ENCODE data around the gene ZDHHC8.
A peak's percentile ranks its signal among the peaks of the same experiment; 100 is the strongest.

The ZDHHC8 gene, protein sequence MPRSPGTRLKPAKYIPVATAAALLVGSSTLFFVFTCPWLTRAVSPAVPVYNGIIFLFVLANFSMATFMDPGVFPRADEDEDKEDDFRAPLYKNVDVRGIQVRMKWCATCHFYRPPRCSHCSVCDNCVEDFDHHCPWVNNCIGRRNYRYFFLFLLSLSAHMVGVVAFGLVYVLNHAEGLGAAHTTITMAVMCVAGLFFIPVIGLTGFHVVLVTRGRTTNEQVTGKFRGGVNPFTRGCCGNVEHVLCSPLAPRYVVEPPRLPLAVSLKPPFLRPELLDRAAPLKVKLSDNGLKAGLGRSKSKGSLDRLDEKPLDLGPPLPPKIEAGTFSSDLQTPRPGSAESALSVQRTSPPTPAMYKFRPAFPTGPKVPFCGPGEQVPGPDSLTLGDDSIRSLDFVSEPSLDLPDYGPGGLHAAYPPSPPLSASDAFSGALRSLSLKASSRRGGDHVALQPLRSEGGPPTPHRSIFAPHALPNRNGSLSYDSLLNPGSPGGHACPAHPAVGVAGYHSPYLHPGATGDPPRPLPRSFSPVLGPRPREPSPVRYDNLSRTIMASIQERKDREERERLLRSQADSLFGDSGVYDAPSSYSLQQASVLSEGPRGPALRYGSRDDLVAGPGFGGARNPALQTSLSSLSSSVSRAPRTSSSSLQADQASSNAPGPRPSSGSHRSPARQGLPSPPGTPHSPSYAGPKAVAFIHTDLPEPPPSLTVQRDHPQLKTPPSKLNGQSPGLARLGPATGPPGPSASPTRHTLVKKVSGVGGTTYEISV

DNA sequence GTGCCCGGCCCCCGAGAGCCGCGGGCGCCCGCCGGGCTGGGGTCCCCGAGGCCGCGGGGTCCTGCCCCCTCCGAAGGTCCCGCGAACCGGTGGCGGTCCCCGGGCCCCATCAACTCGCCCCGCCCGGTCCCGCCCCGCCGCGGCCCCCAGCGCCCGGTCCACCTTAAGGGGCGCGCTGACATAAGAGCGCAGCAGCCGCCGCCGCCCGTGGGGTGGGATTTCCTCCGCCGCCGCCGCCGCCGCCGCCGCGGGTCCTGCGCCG is at the start of gene ZDHHC8:
TSS of gene ZDHHC8 (plus strand) at position 208 of the 262 bp plus-strand sequence. CDS start 144 bp downstream, outside the sequence.
- DNase-seq, result peak in 1 of 2 donors; percentile 42

DNA sequence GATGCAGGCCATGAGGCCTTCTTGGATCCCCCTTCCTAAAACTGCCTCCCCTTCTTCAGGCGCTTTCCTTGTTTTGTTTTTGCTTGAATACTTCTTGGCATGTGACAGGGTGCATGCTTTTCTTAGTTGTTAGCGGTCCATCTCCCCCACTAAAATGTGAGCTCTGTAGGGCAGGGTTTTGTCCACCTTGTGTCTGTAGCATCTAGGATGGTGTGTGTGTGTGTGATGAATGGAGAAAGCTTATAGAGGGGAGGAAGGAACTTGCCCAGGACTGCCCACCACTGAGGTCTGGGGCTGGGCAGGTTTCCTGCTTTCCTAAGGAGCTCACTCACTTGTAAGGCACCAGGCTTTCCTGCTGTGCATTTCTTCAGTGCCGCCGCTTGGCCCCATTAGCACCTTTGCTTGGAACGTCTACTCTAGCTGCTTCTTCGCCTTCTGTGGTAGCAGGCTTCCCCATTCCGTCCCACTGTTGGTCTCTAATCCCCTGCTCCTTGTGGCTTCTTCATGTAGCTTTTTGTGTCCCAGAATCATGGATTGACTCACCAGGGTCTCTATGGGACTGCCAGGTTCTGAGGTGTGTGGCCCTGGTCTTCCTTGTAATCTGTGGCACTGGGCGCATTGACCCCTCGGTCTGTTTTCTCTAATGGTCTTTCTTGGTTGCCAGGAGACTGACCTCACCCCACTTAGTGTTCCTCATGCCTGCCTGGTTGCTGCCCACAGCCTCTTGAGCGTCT is 48.3 kb upstream of the ZDHHC8 start:
- DNase-seq, result no peak

DNA sequence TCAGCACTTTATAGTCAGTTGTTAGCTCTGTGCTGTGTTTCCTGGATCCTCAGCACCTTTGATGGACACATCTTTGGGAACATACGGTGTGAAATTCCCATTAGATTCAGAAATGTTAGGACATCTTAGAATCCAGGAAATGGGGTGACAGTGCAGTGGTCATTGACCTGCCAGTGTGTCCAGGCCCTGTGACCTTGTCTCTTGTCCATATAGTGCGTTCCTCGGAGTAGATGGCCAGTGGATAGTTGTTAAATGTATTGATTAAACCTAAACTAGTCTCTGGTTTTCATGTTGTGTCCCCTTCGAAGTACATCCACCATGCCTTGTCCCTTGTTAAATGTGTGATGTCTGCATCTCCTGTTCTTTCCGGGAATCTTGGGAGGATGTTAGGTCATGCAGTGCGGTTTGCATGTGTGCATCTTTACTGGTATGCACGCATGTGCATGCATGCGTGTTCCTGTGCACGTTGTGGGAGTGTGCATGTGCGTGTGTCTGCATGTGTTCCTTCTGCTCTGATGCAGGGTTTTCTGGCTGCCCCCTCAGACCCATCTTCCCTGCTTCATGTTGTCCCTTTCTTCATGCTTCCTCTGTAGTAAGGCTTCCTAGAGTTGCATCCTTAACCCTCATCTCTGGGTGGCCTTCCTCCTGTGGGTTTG is 47.6 kb upstream of the ZDHHC8 start:
- DNase-seq, result no peak

DNA sequence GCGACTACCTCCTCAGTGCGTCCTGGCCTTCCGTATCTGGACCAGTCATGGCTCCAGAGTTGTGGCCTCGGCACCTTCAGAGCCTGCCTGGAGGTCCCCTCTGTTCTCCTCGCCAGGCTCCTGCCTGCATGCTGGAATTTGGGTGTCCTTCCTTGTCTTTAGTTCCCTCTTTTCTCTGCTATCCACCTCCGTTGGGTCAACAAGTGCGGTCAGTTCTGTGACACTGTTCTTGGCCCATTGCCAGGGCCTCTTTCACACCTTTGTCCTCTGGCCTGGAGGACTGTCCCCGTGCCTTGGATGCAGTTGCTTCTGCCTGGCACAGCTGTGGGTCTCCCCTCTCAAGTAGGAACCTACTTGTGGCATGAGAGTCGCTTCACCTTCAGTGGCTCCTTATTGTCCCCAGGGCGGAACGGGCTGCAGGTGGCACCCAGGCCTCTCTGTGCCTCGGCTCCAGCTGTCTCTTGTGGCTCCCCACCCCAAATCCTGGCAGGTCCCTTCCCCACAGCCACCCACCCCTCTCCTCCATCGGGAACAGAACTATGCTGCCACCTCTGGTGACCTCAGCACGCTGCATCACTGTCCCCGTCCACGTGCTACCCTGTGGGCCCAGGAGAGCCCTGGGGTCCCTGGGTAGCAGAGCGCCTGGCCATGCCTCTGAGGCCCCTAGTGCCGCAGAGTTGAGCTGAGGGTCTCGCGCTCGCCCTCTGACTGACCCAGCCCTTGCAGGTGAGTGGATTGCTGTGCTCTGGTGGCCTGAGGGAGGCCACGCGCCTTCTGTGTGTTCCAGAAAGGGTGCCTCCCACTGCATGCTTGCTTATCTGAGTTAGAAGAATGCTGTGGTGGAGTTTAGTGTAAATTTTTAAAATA is 46.8 kb upstream of the ZDHHC8 start:
- DNase-seq, result no peak

DNA sequence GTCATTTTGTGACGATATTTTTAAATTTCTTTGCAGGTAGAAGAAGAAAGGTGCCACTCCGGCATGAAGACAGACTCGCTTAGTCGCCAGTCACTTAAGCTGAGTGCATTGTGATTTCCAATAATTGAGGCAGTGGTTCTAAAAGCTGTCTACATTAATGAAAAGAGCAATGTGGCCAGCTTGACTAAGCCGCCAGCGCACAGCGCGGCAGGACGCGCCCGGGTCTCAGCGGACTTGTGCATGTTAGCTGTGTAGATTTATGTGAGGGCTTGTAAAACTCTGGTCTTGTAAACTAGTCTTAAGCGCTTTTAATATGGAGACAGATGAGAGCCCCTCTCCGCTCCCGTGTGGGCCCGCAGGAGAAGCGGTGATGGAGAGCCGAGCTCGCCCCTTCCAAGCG is 46.0 kb upstream of the ZDHHC8 start:
- DNase-seq, result no peak

DNA sequence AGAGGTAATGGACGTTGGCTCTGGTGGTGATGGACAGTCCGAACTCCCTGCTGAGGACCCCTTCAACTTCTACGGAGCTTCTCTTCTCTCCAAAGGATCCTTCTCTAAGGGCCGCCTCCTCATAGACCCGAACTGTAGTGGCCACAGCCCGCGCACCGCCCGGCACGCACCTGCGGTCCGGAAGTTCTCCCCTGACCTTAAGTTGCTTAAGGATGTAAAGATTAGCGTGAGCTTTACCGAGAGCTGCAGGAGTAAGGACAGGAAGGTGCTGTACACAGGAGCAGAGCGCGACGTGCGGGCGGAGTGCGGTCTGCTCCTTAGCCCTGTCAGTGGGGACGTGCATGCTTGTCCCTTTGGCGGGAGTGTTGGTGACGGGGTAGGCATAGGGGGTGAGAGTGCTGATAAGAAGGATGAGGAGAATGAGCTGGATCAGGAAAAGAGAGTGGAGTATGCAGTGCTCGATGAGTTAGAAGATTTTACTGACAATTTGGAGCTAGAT is 45.5 kb upstream of the ZDHHC8 start:
- no peak for DNase-seq

DNA sequence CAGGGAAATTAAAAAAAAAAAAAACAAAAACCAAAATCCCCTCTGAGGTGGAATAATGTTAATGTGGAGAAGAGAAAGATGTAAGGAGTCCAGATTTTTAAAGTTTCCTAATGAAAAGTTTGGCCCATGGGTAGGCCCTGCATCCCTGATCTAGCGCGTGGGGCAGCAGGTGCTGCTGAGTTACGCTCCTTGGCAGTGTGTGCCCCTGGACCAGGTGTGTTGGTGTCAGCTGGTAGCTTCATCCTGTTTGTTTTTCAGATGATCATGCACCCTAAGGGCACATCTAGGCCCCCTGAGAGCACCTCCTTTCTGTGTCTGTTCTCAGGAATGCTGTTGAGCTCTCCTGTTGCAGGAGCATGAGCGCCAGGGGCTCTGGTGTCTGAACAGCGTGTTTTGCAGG is 44.8 kb upstream of the ZDHHC8 start:
- no peak for DNase-seq

DNA sequence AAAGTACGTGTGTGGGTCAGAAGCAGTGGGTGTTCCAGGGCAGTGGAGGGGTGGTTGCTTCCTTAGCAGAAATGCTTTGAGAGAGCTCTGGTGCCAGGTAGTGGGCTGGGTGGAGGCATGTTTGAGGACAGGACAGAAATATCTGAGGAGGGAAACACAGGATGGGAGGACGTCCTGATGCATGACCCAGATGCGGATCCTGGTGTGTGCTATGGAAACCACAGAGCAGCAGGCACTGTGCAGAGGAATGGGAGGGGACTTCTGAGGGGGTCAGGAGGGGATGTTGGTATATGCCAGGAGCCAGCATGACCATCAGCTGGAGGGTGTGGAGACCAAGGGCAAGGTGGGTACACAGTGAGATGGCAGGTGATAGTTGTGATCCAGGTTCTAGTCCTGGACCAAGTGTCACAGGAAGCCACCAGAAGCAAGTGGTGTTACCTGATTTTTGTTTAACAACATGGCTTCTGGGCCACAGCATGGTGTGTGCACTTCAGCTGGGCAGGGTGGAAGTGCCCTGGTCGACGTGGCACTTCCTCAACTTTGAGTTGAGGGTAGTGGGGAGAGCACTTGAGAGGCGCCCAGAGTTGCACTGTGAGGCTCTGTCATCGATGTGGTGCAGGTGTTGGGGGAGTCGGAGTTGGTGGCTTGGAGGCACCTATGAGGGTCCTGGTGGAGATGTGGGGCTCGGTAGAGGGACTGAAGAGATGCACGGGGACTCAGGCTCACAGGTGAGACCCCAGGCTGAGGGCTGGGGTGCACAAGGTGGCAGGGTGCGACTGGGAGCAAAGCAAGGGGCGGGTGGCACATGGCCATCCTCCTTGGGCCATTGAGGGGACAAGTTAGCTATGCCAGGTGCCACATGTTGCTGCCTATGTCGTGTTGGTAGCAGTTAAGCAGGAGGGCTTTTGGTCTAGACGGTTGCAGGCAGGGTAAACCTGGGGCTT is 44.0 kb upstream of the ZDHHC8 start:
- DNase-seq, result no peak

DNA sequence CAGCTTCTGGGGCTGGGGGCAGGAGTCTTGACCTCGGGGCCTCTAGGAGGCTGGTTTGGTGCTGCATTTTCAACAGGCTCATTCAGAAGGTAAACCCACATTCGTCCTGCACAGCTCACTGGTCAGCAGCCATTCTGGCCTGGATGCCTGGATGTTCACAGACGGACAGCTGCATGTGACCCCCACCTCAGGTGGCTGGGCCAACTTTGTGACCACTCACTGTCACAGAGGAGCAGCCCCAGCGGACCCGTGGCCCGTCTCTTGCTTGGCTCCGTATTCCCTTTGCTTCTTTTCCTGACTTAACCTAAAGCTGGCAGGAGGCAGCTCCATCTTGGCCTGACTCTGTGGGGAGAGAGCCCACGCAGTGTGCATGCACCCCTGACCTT is 43.3 kb upstream of the ZDHHC8 start:
- DNase-seq, result no peak

DNA sequence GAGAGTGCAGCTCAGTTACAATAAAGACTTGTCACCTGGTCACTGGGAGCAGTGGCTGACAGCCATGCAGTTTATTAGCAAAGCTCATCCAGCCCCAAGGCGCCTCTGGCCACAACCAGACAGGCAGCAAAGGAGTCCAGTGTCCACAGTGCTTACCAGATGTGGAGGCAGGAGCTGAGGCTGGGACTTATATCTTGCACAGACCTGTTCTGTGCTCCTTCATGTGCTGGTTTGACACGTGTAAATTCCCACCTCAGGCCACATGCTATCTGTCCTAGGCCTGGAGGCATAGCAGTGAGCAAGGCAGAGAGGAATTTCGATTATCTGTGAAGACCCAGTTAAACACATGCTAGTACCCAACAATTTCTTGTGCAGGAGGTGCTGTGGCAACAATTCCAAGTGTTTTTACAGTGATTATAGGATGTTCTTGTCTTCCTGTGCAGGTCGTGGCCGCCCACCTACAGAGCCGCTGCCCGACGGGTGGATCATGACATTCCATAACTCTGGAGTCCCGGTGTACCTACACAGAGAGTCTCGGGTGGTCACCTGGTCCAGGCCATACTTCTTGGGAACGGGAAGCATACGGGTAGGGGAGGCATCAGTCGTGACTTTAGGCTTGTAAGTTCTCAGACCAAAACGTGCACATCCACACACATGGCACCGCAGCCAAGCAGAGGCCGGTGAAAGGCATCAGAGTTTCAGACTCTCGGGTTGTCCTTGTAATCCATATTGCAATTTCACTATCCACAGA is 42.2 kb upstream of the ZDHHC8 start:
- no peak for DNase-seq

DNA sequence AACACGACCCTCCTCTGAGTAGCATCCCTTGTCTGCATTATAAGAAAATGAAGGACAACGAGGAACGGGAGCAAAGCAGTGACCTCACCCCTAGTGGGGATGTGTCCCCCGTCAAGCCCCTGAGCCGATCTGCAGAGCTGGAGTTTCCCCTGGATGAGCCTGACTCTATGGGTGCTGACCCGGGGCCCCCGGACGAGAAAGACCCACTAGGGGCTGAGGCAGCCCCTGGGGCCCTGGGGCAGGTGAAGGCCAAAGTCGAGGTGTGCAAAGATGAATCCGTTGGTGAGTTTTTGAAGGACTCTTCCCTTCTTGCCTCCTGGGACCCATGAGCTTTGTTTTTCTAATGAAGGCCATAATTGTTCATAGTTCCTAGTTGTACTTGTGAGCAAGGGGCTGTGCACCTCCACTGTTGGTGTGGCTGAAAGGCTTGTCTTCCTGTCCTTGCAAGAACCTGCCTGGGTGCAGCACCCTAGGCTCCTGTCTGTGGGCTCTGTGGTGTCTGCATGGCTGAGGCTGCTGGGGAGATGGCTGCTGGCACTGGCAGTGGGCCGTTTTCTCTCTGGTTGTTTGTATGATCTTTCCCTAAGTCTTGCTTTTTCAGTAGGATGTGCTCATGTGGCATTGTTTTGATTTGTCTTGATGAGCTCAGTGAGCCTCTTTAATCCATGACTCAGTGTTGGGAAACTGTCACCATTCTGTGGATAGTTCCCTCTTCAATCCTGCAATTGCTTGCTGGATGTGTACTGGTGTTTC is 41.5 kb upstream of the ZDHHC8 start:
- no peak for DNase-seq

DNA sequence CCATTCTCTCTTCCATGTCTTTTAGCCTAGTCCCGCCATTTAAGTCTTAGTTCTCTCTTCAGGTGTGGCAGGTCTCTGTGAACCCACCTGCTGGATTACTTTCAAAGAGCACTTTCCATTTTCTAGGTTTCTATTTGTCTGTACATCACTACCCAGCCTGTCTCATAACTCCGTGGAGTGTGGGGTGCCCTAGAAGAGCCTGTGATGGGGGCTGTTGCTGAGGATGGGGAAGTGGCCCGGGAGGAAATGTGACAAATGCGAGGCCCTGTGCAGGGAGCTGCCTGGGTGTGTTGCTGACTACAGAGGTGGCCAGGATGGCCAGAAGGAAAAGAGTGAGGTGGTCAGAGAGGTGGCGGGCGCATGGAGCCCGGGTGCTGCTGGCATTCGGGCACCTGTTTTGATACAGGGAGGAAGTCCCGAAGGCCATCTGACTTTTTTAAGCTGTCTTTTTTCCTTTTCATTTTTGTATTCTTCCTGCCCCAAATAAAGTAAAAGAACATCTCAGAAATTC is 40.8 kb upstream of the ZDHHC8 start:
- DNase-seq, result no peak

DNA sequence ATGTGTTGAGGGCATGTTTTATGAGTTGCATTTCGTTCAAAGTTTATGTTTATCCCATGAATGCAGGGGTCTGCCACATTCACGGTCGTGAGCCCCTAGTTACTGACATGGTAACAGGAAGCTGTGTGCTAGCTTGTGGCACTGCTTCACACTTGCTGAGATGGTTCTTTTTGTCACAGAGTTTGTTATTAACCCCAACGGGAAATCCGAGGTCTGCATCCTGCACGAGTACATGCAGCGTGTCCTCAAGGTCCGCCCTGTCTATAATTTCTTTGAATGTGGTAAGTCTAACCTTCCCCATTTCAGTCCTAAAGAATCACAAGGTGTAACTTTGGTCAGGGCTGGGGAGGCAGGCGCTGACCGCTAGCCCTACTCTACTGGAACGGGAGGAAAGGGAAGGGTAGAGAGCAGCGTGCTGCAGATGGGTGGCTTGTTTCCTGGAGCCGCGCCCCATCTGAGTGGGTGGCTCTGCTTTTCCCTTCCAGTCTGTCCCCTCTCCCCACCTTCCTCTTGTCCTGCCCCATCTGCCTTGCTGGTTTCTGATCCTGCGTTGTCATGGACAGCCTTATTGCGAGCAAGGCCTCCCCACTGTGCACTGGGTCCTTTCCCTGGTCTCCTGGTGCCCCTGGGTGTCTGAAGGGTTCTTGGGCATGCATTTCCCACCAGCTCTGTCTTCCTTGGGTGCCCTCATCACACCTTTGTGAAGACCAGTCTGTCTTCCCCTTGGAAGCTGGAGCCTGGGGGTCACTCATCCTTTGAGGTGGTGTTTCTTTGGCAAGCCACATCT is 39.7 kb upstream of the ZDHHC8 start:
- DNase-seq, result peak in 1 of 2 donors; percentile 36

DNA sequence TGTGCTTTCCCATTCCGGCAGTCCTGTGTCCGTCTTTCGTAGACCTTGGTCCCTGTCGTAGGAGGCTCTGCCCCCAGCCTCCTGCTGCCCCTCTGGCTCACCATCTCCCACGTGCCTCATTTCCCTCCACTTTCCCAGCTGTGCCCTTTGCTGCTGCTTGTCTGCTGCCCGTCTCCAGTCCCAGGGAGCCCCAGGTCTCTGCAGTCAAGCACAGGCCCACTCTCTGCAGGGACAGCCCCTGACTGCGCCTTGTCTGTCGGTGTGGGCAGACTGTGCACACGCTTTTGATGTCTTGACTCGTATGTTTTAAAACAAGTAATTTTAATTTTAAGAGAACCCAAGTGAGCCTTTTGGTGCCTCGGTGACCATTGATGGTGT is 39.1 kb upstream of the ZDHHC8 start:
- no peak for DNase-seq

DNA sequence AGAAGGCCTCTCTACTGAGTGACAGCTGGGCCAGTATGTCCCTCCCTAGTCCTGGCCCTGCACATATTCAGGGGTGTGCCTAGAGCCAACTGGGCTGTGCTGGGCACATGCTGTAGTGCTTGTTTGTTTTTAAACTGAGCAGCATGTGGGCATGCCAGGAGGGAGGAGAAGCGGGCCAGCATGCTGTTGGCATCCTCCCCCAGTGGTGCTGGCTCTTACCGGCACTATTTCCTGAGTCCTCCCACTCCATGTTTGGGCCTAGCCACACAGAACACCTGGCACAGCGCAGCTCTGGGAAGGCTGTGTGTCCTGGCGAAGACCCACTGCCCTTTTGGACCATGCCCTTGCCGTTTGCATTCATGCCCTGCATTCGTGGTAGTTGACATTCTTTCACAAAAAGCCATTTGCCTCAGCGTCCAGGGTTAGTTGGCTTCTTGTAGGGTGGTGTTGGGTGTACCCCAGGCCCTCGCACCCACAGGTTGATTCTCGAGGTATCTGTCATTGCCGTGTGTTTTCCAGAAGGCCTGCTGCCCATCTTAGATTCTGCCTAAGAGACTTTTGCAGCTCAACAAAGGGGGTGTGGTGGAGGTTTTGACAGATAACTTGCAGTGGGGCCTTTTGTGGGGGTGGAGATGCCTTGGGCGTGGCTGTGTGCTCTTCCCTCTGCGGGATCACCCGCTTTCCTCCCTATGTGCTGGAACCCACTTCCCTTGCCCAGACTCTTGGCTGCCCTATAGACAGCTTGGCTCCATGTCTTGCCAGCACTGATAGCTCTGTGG is 38.0 kb upstream of the ZDHHC8 start:
- no peak for DNase-seq

DNA sequence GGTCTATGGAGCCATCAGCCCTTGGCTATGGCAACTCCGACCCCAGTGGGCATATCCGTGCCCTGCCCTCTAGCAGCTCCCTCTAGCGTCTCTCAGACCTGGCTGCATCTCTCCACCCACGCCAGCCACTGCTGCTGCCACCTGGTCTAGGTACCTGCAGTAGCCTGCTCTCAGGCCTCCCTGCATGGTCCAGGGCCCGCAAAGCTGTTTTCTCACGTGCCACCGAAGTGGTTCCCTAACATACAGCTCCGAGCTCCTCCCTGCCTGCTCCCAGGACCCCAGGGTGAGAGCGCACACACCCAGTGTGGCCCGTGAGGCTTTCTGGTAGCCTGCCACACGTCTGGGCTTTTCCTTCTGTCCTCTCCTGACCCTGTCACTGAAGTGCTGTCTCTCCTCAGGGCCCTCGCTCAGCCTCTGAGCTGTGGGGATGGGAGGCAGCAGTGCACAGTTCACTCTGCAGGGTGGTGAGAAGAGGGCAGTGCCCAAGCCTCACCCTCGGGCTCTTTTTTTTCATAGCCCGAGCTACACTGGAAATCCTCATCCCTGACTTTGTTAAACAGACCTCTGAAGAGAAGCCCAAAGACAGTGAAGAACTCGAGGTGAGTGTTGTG is 37.3 kb upstream of the ZDHHC8 start:
- DNase-seq, result no peak

DNA sequence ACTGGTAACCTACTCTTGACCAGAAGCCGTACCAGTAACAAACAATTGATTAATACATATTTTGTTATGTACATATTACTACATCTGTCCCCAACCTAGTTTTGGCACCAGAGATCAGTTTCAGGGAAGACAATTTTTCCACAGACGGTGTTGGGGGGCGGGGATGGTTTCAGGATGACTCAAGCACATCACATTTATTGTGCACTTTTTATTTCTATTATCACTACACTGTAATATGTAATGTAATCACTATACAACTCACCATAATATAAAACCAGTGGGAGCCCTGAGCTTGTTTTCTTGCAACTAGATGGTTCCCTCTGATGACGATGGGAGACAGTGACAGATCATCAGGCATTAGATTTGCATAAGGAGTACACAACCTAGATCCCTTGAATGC is 36.1 kb upstream of the ZDHHC8 start:
- no peak for DNase-seq

Measured in CD4-positive, alpha-beta T cell treated with Interleukin-4 for 1 hour (primary cell).